ENCODE data around the gene ZNF689. TPM values are rescaled to one million over a fixed set of nuclear protein-coding genes. Genes with fewer than 3 reads are reported as not detected.

ZNF689 gene
- total RNA-seq, 1 experiment from 2014 or later, result 23.0 TPM

DNA sequence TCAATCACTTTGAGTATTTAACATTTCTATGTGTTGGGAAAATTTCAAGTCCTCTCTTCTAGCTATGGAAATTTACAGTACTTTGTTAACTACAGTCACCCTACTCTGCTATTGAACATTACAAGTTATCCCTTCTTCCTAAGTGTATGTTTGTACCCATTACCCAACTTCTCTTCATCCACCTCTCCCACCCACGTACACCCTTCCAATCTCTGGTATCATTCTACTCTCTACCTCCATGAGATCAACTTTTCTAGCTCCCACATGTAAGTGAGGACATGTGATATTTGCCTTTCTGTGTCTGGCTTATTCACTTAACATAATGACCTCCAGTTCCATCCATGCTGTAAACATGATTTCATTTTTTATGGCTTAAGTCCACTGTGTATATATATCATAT is 35.5 kb downstream of the ZNF689 start:
- DNase-seq (ENCODE audit: low read depth, low spot score), result no peak
- in situ Hi-C loops (cut with HindIII; ENCODE audit: low pct_unique_long_range_greater_than_20kb, low sequenced_read_pairs), result no loop called here

DNA sequence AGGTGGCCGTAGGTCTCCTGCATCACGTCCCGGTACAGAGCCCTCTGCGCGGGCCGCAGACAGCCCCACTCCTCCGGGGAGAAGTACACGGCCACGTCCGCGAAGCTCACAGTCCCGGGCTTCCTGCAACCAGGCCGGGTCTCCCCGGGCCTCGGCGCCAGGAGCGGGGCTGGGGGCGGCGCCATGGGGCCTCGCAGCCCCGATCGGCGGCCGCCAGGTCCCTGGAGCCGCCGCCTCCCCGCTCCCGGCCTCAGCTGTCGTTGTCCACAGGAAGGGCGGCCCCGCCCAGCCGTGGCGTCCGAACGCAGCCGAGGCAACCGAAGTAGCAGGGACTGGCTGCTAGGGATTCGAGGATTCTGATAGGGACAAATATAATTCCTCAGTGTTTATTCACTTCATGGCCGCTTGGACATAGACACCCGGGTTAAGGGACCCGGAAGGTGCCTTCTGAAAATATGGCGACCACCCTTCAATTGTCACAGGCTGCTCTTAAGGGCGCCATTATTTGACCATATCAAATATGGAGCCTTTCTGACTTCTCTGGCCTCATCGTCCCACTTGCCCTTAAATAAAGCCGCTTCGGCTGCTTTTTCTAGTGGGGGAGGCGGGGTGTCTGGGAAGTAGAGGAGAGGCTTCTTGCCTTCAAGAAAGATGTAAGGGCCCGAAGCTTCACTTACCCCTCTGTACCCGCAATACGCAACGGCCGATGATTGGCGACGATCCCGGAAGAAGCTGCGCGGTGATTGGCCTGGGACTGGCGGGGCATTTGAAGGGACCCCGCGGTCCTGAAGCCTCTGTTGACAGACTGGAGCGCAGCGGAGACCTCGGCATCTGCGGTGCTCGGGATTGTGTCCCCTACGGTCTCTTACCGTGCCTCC is 38.5 kb downstream of the ZNF689 start, which contains the start of gene ZNF688:
Gene ZNF688, minus strand, starts transcription at position 270 of the 878 bp plus-strand sequence. Its CDS starts 85 bp downstream, at position 185.
- in situ Hi-C loops (cut with HindIII; ENCODE audit: low pct_unique_long_range_greater_than_20kb, low sequenced_read_pairs), result no loop called here
- peak; percentile 96 for DNase-seq (ENCODE audit: low read depth, low spot score)

DNA sequence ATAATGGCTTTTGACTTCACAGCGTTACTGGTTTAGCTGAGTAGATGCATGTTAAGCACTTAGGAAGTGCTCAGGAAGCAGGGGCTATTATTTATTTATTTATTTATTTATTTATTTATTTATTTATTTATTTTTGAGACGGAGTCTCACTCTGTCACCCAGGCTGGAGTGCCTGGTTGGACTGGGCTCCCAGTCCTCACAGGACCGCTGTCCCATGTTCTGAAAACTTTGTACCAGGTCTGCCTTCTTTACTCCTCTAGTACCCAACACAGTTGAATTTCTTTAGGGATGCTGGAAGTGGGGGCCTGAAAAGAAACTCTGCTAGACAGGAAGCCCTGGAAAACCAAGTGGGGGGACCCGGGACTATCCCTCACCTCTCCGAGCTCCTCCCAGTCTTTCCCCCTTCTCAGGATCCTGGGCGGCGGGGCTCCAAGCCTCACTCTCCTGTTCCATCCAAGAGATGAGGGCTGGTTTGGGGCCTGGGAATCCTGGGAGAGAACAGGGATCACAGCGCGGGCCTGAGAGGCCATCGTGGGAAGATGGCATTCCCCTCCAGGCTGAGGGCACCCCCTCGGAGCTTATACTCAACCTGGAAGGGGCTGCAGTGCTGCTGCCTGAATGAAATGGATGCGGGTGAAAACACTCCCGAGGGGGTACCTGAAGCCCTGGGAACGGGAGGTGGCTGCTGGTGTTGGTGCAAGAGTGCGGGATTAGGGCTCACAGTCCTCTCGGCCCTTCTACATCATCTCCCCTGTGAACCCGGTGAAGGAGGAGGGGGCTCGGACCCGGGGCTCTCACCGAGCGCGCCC is 39.3 kb downstream of the ZNF689 start:
- DNase-seq (ENCODE audit: low read depth, low spot score), result peak; percentile 10
- in situ Hi-C loops (cut with HindIII; ENCODE audit: low pct_unique_long_range_greater_than_20kb, low sequenced_read_pairs), result no loop called here

DNA sequence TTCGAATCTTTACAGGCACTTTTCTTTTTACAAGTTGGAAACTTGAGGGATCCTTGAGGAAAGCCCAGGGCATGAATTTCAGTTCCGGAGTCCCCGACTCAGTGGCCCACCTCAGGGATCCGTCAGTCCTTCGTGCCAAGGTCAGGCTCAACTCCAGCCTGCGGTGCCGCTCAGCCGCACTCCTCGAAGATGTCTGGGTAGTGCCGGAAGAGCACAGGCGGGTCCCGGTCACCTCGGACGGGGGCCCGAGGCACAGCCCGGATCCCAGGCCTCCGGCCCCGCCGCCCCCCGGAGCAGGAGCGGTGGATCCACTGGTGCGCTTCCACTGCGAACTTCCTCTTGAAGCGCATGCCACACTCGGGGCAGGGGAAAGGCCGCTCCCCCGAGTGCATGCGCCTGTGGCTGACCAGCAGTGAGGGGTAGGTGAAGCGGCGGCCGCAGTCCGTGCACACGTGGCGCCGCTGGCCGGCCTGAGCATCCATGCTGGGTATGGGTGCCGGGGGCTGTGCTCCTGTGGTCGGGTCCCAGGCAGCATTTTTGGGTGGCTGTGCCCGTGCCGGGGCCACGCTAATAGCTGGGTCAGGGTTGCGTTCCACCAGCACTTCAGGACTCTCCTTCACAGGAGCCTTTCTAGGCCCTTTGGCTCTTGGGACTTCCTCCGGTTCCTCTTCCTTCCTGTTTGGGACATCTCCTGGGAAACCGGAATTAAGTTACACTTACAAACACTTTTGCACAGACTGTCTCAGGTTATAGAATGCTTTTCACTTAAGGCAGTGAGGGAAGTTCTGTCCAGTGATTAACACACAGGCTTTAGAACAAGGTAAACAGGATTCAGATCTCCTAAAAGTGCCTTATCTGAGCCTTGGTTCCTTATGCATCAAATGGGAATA is 40.2 kb downstream of the ZNF689 start:
- in situ Hi-C loops (cut with HindIII; ENCODE audit: low pct_unique_long_range_greater_than_20kb, low sequenced_read_pairs), result no loop called here
- no peak for DNase-seq (ENCODE audit: low read depth, low spot score)

DNA sequence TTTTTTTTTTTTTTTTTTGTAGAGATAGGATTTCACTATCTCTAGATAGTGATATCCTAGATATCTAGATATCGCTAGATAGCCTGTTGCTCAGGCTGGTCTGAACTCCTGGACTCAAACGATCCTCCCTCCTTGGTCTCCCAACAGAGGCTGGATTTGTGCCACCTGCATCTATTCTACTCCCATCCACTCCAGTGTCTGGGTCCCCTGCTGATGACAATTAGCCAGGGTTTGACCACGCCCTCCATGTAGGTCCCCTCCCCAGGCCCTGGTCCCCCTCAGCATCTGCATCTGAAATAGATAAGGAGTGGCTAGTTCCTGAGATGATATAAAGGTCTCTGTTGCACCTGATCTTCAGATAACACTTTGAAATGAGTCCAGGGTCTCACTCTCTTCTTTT is 40.9 kb downstream of the ZNF689 start:
- no peak for DNase-seq (ENCODE audit: low read depth, low spot score)
- in situ Hi-C loops (cut with HindIII; ENCODE audit: low pct_unique_long_range_greater_than_20kb, low sequenced_read_pairs), result no loop called here

DNA sequence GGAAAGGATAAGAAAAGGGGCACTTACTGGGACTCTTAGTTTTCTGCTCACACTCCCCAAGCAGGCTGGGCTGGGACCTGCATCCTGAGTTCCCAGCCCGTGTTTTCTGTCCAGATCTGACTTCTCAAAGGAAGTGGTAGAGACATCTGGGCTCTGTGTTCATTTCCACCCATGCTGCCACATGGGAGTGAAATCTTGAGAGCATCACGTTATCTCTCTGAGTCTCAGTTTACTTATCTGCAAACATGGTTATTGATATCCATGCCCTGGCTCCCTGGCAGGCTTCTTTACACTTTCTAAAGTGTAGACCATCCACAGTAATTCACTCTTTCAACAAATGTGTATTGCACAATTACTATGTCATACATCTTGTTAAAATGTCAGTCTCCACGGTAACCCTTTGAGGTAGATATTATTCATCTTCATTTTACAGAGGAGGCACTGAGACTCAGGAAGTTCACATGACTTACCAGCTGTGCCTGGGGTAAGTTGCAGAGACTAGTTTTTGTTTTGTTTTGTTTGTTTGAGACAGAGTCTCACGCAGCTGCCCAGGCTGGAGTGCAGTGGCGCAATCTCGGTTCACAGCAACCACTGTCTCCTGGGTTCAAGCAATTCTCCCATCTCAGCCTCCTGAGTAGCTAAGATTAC is 42.1 kb downstream of the ZNF689 start:
- peak; percentile 97 for DNase-seq (ENCODE audit: low read depth, low spot score)
- in situ Hi-C loops (cut with HindIII; ENCODE audit: low pct_unique_long_range_greater_than_20kb, low sequenced_read_pairs), result no loop called here

DNA sequence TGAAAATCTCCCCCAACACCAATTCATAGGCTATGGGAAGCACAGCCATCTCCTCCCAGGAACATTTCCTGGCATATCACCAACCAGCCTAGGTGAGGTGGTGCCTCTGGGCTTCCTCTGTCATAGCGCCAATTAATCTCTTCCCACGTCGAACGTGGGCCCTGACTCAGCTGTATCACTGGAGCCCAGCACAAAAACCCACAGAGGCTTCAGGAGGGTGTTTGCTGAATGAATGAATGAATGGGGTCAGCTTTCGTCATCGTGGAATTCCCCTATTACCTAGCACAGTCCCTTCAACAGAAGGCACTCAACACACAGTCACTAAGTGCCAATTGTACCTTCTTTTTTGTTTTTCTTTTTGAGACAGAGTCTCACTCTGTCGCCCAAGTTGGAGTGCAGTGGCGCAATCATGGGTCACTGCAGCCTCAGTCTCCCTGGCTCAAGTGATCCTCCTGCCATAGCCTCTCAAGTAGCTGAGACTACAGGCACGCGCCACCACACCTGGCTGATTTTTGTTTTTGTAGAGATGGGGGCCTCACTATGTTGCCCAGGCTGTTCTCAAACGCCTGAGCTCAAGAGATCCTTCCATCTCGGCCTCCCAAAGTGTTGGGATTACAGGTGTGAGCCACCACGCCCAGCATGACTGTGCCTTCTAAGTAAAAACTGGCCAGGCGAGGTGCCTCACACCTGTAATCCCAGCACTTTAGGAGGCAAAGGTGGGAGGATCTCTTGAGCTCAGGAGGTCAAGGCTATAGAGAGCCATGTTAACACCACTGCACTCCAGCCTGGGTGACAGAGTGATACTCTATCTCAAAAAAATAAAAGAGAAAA is 42.8 kb downstream of the ZNF689 start:
- in situ Hi-C loops (cut with HindIII; ENCODE audit: low pct_unique_long_range_greater_than_20kb, low sequenced_read_pairs), result no loop called here
- no peak for DNase-seq (ENCODE audit: low read depth, low spot score)

DNA sequence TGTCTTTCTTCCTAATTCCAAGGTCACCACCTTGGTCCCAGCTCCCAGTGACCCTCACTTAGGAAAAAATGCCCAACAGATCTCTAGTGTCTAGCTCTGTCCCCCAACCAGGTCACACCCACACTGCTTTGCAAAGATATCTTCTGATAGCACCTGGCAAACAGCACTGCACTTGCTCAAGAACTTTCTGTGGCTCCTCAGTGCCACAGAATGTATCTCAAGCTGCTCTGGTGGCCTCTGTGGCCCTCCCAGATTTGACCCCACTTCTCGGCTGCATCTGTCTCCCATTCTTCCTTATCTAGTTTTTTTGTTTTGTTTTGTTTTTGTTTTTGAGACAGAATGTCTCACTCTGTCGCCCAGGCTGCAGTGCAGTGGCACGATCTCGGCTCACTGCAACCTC is 43.7 kb downstream of the ZNF689 start:
- no peak for DNase-seq (ENCODE audit: low read depth, low spot score)
- in situ Hi-C loops (cut with HindIII; ENCODE audit: low pct_unique_long_range_greater_than_20kb, low sequenced_read_pairs), result no loop called here

DNA sequence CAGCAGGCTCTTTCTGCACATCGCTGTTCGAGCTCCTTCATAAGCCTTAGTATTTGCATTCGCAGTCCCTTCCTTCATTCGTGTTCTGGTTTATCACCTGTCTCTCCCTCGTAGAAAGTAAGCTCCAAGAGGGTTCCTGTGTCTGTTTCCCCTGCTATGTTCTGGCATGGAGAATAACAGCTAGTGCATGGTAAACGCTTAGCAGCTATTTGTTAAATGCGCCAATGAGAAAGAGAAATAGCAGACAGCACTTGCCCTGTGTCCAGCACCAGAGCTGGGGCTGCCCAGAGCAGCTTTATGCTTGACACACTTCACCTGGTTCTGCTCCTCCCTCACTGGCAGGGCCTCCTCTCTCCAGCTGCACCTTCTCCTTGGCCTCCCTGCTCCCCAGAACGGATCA is 44.2 kb downstream of the ZNF689 start:
- DNase-seq (ENCODE audit: low read depth, low spot score), result no peak
- in situ Hi-C loops (cut with HindIII; ENCODE audit: low pct_unique_long_range_greater_than_20kb, low sequenced_read_pairs), result no loop called here

DNA sequence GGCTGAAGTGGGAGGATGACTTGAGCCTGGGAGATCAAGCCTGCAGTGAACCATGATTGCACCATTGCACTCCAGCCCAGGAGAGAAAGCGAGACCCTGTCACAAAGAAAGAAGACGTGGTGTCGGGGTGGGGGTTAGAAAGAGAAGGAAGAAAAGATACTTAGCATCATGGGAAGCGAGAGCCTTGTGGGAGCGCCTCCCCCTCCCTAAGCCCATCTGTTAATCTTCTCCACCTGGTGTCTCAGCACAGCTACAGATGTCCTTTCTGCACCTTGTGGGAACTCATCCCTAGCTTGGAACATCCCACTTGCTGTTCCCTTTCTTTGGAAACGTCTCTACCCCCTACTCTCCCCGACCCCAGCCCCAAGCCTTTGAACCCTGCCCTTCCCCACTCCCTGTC is 44.7 kb downstream of the ZNF689 start:
- in situ Hi-C loops (cut with HindIII; ENCODE audit: low pct_unique_long_range_greater_than_20kb, low sequenced_read_pairs), result no loop called here
- DNase-seq (ENCODE audit: low read depth, low spot score), result no peak

DNA sequence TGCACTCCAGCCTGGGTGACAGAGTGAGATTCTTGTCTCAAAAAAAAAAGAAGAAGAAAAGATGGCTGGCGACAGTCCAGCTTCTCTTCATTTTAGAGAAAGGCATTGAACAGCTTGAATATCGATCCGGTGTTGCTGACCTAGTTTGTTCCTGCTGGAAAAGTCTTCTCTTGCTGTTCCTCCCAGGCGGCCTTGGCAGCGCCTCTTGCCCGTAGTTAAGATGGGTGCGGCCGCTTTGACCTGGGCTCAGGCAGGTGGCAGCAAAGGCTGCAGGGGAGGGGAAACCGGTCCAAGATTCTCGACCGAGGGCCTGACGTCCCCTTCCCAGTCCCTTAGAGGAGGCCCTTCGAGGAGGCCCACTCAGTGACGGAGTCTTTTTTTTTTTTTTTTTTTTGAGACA is 48.2 kb downstream of the ZNF689 start:
- in situ Hi-C loops (cut with HindIII; ENCODE audit: low pct_unique_long_range_greater_than_20kb, low sequenced_read_pairs), result no loop called here
- no peak for DNase-seq (ENCODE audit: low read depth, low spot score)

DNA sequence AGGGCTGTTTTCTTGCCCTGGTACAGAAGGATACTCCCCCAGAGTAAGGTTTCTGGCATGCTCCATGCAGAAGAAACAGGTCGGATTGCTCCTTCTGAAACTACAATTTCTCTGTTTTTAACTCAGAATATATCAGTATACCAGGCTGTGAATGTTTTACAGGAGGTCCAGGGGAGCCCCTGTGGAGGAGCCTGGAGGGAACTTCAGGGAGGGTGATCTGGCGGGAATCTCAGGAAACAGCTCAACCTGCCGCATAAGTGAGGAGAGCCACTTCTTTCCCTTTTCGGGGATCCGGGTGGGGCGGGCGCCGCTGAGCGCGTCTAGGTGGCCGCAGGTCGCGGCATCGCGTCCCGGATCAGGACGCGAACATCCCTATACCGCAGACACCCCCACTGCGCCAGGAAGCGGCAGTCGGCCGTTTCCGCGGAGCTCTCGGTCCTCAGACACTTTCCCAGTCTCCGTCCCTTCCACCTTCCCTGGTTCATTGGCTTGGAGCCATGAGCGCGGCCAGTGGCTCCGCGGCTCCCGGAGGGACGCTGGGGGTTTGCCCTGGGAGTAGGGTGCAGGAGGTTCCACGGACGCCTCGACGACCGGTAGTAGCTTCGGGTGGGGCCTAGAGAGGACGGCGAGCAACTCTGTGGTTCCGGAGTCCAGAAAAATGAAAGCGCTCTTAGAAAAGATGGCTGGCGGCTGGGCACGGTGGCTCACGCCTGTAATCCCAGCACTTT is 48.9 kb downstream of the ZNF689 start:
- in situ Hi-C loops (cut with HindIII; ENCODE audit: low pct_unique_long_range_greater_than_20kb, low sequenced_read_pairs), result no loop called here
- DNase-seq (ENCODE audit: low read depth, low spot score), result no peak

DNA sequence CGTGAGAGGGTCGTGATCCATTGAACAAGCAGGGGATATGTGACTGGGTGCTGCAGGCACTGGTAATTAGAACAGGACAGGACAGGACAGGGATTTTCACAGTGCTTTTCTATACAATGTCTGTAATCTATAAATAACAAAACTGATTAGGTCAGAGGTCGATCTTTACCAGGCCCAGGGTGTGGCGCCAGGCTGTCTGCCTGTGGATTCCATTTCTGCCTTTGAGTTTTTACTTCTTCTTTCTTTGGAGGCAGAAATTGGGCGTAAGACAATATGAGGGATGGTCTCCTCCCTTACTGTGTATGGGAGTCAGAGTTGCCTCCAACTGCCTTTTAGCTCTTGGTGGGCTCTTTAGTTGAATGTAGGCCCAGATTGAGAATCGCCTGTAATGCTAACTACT is 50.5 kb downstream of the ZNF689 start:
- in situ Hi-C loops (cut with HindIII; ENCODE audit: low pct_unique_long_range_greater_than_20kb, low sequenced_read_pairs), result no loop called here
- no peak for DNase-seq (ENCODE audit: low read depth, low spot score)

DNA sequence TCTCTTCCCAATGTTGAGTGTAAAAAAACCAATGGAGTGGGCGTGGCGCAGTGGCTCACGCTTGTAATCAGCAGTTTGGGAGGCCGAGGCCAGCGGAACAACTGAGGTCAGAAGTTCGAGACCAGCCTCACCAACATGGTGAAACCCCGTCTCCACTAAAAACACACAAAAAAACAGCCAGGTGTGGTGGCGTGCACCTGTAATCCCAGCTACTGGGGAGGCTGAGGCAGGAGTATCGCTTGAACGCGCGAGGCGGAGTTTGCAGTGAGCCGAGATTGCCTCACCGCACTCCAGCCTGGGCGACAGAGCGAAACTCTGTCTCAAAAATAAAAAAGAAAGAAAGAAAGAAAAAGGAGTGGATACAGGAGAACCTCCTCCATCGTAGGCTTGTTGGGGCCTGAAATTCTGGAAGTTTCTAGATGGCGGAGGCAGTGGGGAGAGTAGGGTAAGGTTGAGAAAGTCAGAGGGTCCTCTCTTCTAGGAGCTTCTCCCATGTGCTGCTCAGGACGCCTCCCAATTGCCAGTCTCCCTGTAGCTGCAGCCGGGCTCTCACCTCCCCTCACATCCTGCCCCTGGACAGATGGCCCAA is 51.3 kb downstream of the ZNF689 start:
- in situ Hi-C loops (cut with HindIII; ENCODE audit: low pct_unique_long_range_greater_than_20kb, low sequenced_read_pairs), result no loop called here
- no peak for DNase-seq (ENCODE audit: low read depth, low spot score)

DNA sequence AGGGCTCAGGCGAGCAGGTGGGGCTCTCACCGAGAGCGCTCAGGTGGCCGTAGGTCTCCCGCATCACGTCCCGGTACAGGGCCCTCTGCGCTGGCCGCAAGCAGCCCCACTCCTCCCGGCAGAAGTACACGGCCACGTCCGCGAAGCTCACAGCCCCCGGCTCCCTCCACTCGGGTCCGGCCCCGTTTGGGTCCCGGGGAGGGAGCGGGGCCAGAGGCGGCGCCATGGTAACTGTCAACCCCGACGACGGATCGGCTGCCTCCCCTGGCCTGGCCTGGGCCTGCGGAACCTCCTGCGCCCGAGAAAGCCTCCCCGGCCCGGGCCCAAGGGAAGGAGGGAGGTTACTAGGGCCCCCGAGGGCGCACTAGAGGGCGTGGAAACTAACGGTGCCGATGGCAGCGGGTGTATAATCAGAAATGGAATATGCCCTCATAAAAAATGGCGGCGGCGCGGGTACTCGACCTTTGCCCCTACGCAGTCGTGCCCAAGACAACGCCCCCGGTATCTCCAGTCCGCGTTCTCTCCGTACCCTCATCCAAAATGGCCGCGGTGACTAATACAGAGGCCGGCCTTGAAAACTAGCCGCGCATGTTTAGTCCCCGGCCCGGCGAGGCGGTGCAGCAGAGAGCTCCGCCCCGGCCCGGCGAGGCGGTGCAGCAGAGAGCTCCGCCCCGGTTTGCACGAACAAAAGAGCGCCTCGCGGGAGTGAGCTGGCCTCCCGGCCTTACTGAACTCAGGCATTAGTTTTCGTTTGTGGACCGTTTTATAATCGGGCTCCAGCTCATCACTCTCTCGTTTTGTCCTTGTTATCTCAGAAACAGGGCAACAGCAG is 52.0 kb downstream of the ZNF689 start, which contains the start of gene ZNF764:
Gene ZNF764, minus strand, starts transcription at position 418 of the 832 bp plus-strand sequence. Its CDS starts 192 bp downstream, at position 226.
- in situ Hi-C loops (cut with HindIII; ENCODE audit: low pct_unique_long_range_greater_than_20kb, low sequenced_read_pairs), result no loop called here
- DNase-seq (ENCODE audit: low read depth, low spot score), result peak; percentile 97

Measured in SK-MEL-5 (cell line).